Mucosa of gallbladder (tissue), 1 donor: ENCODE results near the gene CCDC149. TPM values are rescaled to one million over a fixed set of nuclear protein-coding genes. Genes with fewer than 3 reads are reported as not detected.

Source experiments
- DNase-seq: peaks from one replicate; pipeline ENCODE4 v3.0.0-alpha.2; 2020; ENCODE audit warnings: low spot score
- total RNA-seq: library from RNA; stranded (reverse); gene quantifications from one replicate; pipeline ENCODE4 v1.2.1, GENCODE V29; 2021
- donor health status: DM: no; HTN: no; CAD: no.

CCDC149 gene
- total RNA-seq, 1 donor from 2014 or later = 24.2 TPM

GRCh38 chr4:24881508-24882196, 31.2 kb downstream of the CCDC149 start:
- no peak for DNase-seq

GRCh38 chr4:24880186-24880585, 32.7 kb downstream of the CCDC149 start:
- no peak for DNase-seq

GRCh38 chr4:24878636-24879016, 34.2 kb downstream of the CCDC149 start:
- no peak for DNase-seq

GRCh38 chr4:24877868-24878635, 34.8 kb downstream of the CCDC149 start:
- no peak for DNase-seq

GRCh38 chr4:24876431-24876830, 36.4 kb downstream of the CCDC149 start:
- DNase-seq = no peak

GRCh38 chr4:24872720-24873119, 40.1 kb downstream of the CCDC149 start:
- DNase-seq = no peak

- no peak for DNase-seq
Measured at GRCh38 chr4:24871210-24871609, 41.6 kb downstream of the CCDC149 start.

GRCh38 chr4:24867766-24868296, 45.0 kb downstream of the CCDC149 start:
- no peak for DNase-seq

- no peak for DNase-seq
Measured at GRCh38 chr4:24867251-24867650, 45.6 kb downstream of the CCDC149 start.

- no peak for DNase-seq
Measured at GRCh38 chr4:24865401-24865800, 47.4 kb downstream of the CCDC149 start.

GRCh38 chr4:24863799-24864198, 49.0 kb downstream of the CCDC149 start:
- DNase-seq = no peak

- no peak for DNase-seq
Measured at GRCh38 chr4:24862073-24862751, 50.6 kb downstream of the CCDC149 start.

GRCh38 chr4:24858550-24858949, 54.3 kb downstream of the CCDC149 start:
- DNase-seq = no peak

GRCh38 chr4:24858026-24858425, 54.8 kb downstream of the CCDC149 start:
- no peak for DNase-seq

- no peak for DNase-seq
Measured at GRCh38 chr4:24856586-24856985, 56.3 kb downstream of the CCDC149 start.

GRCh38 chr4:24855741-24856140, 57.1 kb downstream of the CCDC149 start:
- no peak for DNase-seq

GRCh38 chr4:24853142-24853541, 59.7 kb downstream of the CCDC149 start:
- DNase-seq = no peak

GRCh38 chr4:24850674-24851073, 62.2 kb downstream of the CCDC149 start:
- no peak for DNase-seq

GRCh38 chr4:24849756-24850155, 63.1 kb downstream of the CCDC149 start:
- no peak for DNase-seq

GRCh38 chr4:24849351-24849750, 63.5 kb downstream of the CCDC149 start:
- no peak for DNase-seq

- DNase-seq = no peak
Measured at GRCh38 chr4:24846716-24847115, 66.1 kb downstream of the CCDC149 start.

GRCh38 chr4:24845902-24846301, 66.9 kb downstream of the CCDC149 start:
- no peak for DNase-seq

- DNase-seq = no peak
Measured at GRCh38 chr4:24845132-24845531, 67.7 kb downstream of the CCDC149 start.
